ENCODE results near the gene CARD10.

Gene CARD10

DNA sequence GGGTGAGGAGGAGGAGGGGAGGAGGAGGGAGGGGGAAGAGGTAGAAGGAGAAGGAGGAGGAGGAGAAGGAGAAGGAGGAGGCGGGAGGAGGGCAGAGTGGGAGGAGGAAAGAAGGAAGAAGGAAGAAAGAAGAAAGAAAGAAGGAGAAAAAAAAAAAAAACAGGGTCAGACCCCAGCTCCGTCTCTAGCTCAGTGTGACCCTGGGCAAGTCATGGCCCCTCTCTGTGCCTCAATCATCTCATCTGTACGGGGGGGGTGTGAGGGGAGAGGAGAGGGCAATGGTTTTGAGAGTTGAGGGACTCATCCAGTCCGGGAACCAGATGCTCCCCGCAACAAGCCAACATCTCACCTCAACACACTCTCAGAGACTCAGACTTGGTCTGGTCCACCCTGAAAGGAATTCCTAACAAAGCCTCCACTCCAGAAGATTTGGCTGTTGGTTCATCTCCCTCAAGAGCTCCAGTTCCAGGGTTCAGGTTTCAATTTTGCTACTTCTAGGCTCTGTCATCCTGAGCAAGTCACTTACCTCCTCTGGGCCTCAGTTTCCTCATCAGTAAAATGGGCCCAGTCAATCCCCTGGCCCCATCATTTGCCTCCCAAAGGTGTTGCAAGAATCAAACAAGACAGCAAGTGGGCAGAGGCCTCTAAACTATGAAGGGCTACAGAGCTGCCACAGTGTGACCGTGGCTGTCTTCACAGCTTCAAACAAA is 7.7 kb downstream of the CARD10 start:
- H3K36me3 ChIP-seq = peaks cover 14% of the 10 kb centered on the region
- H3K9me3 ChIP-seq (ENCODE audit: severe bottlenecking) = no peaks in the 10 kb centered on the region
- H3K4me3 ChIP-seq (ENCODE audit: low read depth, low read length) = no peak overlapping the region
- no peak for DNase-seq
- TF ChIP-seq, protein P1, sequence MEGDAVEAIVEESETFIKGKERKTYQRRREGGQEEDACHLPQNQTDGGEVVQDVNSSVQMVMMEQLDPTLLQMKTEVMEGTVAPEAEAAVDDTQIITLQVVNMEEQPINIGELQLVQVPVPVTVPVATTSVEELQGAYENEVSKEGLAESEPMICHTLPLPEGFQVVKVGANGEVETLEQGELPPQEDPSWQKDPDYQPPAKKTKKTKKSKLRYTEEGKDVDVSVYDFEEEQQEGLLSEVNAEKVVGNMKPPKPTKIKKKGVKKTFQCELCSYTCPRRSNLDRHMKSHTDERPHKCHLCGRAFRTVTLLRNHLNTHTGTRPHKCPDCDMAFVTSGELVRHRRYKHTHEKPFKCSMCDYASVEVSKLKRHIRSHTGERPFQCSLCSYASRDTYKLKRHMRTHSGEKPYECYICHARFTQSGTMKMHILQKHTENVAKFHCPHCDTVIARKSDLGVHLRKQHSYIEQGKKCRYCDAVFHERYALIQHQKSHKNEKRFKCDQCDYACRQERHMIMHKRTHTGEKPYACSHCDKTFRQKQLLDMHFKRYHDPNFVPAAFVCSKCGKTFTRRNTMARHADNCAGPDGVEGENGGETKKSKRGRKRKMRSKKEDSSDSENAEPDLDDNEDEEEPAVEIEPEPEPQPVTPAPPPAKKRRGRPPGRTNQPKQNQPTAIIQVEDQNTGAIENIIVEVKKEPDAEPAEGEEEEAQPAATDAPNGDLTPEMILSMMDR (IDR thresholded peaks at IDR 0.05; ENCODE audit: low read depth, low read length) = no peak
- H3K27me3 ChIP-seq (ENCODE audit: insufficient read depth, low read depth, severe bottlenecking) = no peaks in the 10 kb centered on the region
- H3K27ac ChIP-seq = peak overlapping the region; percentile 51; the same call in 1 of the 2 replicates

DNA sequence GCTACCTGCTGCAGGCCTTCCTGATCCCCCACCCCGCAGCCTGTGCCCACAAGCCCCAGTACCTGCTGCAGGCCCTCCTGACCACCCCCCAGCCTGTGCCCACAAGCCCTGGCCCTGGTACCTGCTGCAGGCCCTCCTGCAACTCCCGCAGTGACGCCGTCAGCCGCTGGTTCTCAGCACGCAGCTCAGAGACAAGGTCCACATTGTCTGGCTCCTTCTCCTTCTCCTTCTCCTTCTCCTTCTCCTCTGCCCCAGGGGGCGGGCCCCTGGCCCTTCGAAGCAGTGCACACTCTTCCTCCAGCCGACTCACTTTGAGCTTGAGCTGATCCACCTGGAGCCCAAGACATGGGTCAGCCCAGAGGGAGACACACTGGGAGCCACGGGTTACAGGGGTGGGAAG is 9.1 kb downstream of the CARD10 start:
- no peak overlapping the region for H3K4me3 ChIP-seq (ENCODE audit: low read depth, low read length)
- DNase-seq = no peak
- H3K27me3 ChIP-seq (ENCODE audit: insufficient read depth, low read depth, severe bottlenecking) = no peaks in the 10 kb centered on the region

DNA sequence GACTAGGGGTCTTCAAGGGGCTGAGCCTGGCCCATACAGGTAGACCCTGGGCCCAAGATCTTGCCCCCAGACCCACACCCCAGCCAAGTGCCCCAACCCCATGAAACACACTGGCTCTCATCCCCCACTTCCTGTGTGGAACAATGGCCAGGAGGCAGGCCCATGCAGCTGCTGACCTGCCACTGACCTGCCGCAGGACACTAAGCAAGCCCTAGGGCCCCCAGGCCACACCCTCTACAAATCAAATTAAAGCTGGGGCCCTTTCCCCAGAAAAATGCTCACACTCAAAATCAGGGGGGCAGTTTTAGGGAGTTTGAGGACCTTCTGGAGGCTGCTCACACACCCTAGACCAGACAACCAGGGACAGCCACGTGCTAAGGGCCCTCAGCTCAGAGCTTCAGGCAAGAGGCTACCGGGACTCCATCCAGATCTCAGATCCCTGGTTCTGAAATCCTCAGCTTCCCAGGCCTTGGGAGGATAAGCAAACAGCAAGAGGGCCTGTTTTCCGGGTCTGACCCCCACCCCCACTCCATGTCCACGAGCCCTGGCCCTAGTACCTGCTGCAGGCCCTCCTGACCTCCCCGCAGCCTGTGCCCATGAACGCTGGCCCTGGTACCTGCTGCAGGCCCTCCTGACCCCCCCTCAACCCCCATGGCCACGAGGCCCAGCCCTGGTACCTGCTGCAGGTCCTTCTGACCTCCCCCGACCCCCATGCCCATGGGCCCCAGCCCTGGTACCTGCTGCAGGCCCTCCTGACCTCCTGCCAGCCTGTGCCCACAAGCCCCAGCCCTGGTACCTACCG is 10.0 kb downstream of the CARD10 start:
- H3K36me3 ChIP-seq = peaks cover 21% of the 10 kb centered on the region

More for the DNA sequence above, 9.1 kb downstream of the CARD10 start:
- TF ChIP-seq, protein P1 (IDR thresholded peaks at IDR 0.05; ENCODE audit: low read depth, low read length) = no peak
- H3K27ac ChIP-seq = peak overlapping the region; percentile 45
- no peaks in the 10 kb centered on the region for H3K9me3 ChIP-seq (ENCODE audit: severe bottlenecking)
- H3K36me3 ChIP-seq = peaks cover 14% of the 10 kb centered on the region

DNA sequence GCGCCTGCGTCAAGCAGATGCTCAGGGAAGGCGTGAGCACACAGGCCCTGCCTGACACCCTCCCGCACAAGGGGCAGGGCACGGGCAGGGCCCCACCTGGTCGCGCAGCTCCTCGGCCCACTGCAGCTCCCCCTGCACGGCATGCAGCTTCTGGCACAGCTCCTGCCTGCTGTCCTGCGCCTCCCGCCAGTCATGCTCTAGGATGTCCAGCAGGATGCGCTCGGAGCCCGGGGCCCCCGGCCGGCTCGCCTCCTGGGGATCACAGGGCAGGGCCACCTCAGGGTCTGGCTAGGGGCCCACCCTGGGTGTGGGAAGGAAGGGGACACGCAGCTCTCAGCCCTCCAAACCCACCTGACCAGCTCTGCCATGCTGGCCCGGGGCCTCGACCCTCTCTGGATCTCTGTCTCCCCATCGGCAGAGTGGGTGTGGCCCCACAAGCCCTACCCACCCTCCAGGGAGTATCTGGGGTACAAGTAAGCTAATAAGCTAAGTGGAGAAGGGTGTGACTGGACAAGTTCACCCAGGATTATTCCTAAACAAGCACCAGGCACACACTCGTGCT is 10.7 kb downstream of the CARD10 start:
- Histone ChIP-seq H3K9me3 (ENCODE audit: severe bottlenecking) (no peaks in the 10 kb centered on the region), H3K27me3 (ENCODE audit: insufficient read depth, low read depth, severe bottlenecking) (no peaks in the 10 kb centered on the region), H3K27ac (peak overlapping the region; percentile 71), H3K4me3 (ENCODE audit: low read depth, low read length) (no peak overlapping the region), H3K36me3 (peaks cover 25% of the 10 kb centered on the region)
- TF ChIP-seq, protein P1 (IDR thresholded peaks at IDR 0.05; ENCODE audit: low read depth, low read length) = peak; percentile 63
- peak; percentile 80 for DNase-seq

More for the DNA sequence above, 10.0 kb downstream of the CARD10 start:
- H3K9me3 ChIP-seq (ENCODE audit: severe bottlenecking) = no peaks in the 10 kb centered on the region
- DNase-seq = no peak
- peak overlapping the region; percentile 71 for H3K27ac ChIP-seq
- H3K4me3 ChIP-seq (ENCODE audit: low read depth, low read length) = no peak overlapping the region
- H3K27me3 ChIP-seq (ENCODE audit: insufficient read depth, low read depth, severe bottlenecking) = no peaks in the 10 kb centered on the region
- TF ChIP-seq, protein P1 (IDR thresholded peaks at IDR 0.05; ENCODE audit: low read depth, low read length) = no peak

DNA sequence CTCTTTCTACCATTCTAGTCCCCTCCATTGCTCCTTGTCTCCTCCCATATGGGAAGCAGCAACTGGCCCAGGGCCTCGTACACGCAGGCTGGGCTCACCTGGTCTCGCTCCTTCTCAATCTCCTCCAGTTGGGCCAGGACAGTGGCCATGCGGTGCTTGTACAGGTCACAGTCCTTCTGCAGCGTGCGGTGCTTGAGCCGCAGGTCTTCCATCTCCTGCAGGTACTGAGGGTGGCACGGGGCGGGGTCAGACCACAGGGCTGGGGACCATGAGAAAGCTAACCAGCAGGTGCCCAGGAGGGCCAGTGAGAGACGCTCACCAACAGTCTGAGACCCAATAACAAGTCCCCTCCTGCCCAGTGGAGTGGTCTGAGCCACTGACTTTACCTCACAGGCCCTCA is 11.5 kb downstream of the CARD10 start:
- TF ChIP-seq, protein P1 (IDR thresholded peaks at IDR 0.05; ENCODE audit: low read depth, low read length) = no peak

More for the DNA sequence above, 11.5 kb downstream of the CARD10 start:
- H3K27me3 ChIP-seq (ENCODE audit: insufficient read depth, low read depth, severe bottlenecking) = no peaks in the 10 kb centered on the region
- no peaks in the 10 kb centered on the region for H3K9me3 ChIP-seq (ENCODE audit: severe bottlenecking)
- no peak overlapping the region for H3K4me3 ChIP-seq (ENCODE audit: low read depth, low read length)
- peaks cover 25% of the 10 kb centered on the region for H3K36me3 ChIP-seq
- H3K27ac ChIP-seq = no peak overlapping the region
- DNase-seq = no peak
